Naive thymus-derived CD8-positive, alpha-beta T cell (primary cell): ENCODE measurements around the gene TMEM17. TPM values are rescaled to one million over a fixed set of nuclear protein-coding genes. Genes with fewer than 3 reads are reported as not detected.
A peak's percentile ranks its signal among the peaks of the same experiment; 100 is the strongest.
"Not testable (repeated sequence)": the region's sequence is repeated elsewhere in the genome, so short reads cannot be mapped to it uniquely, and the experiment has no call there.

Experiments
- ATAC-seq, 2 donors: fragments of 150-1000 bp; cut with Tn5 transposase in 1 of 2; sonication (Bioruptor Pico), chemical (Tn5 transposase) in 1 of 2; 1 replicate in 1 of 2; 2 replicates in 1 of 2; pipeline ENCODE4 v1.10.0; 2021; ENCODE audit warnings: mild to moderate bottlenecking in 2 of 2, moderate library complexity in 2 of 2
- POLR2A ChIA-PET: fragments of 350-600 bp; sonication (Branson Sonifier 250); formaldehyde crosslinking; loops from one replicate; lab custom pipeline; 2021; ENCODE audit warnings: antibody characterized with exemption; lab: Charles Lee
- DNase-seq, 10 donors: peaks; one replicate each; pipeline versions ENCODE4 v3.0.0 to v3.0.0-alpha.2; 2020 to 2022
- H3K27ac Mint-ChIP-seq, 10 donors: one replicate each; pipeline ENCODE4 v1.8.0; 2020 to 2022; ENCODE audit warnings: mild to moderate bottlenecking in 10 of 10, mixed read lengths in 10 of 10, moderate library complexity in 4 of 10, inconsistent platforms in 1 of 10
- H3K27me3 Mint-ChIP-seq, 5 donors: one replicate each; pipeline ENCODE4 v1.8.0; 2021 to 2022; ENCODE audit warnings: mixed read lengths in 5 of 5
- H3K36me3 Mint-ChIP-seq, 3 donors: one replicate each; pipeline ENCODE4 v1.8.0; 2020 to 2022; ENCODE audit warnings: mixed read lengths in 3 of 3, mild to moderate bottlenecking in 2 of 3, inconsistent platforms in 1 of 3
- H3K4me1 Mint-ChIP-seq, 4 donors: one replicate each; pipeline ENCODE4 v1.8.0; 2021 to 2022; ENCODE audit warnings: mixed read lengths in 4 of 4
- H3K4me3 Mint-ChIP-seq, 10 donors: one replicate each; pipeline ENCODE4 v1.8.0; 2020 to 2022; ENCODE audit warnings: mild to moderate bottlenecking in 10 of 10, mixed read lengths in 10 of 10, moderate library complexity in 6 of 10, inconsistent platforms in 1 of 10
- H3K9me3 Mint-ChIP-seq, 9 donors: one replicate each; pipeline ENCODE4 v1.8.0; 2020 to 2022; ENCODE audit warnings: mixed read lengths in 9 of 9, mild to moderate bottlenecking in 3 of 9, inconsistent platforms in 1 of 9, moderate library complexity in 1 of 9
- polyA plus RNA-seq, 3 donors: library from polyadenylated mRNA; unstranded; fragments of 300-500 nt; fragmentation: Illumina TruSeq; gene quantifications; one replicate each; pipeline ENCODE4 v1.2.3, GENCODE V29; 2021
- total RNA-seq, 8 experiments: library from RNA in 2 of 8; stranded (reverse) in 2 of 8; gene quantifications; one replicate each; pipeline ENCODE4 v1.2.3 and lab custom pipeline; 2021 to 2026

TMEM17 gene
- total and polyA plus RNA-seq, 5 experiments from 2014 or later: not detected

DNA sequence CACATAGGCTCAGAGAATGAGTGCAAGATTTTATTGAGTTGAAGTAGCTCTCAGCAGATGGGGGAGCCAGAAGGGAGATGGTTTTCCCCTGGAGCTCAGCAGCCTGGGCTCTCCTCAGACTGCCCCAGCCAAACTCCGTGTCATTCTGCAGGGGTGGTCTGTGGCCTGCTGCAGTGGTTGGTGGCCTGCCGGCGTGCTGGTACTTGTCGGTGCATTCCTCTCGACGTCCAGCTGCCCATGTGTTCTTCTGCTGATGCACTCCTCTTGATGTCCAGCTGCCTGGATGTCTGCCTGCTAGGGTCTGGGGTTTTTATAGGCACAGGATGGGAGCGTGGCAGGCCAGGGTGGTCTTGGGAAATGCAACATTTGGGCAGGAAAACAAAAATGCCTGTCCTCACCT is 25.6 kb upstream of the TMEM17 start:
- H3K27me3 Mint-ChIP-seq: peaks cover 13 to 36% (median 19%) of the 10 kb centered on the region in 5 donors
- no peak for DNase-seq
- H3K27ac Mint-ChIP-seq: no peak overlapping the region
- H3K4me3 Mint-ChIP-seq: no peak overlapping the region
- peaks cover 0 to 34% (median 14%) of the 10 kb centered on the region in 9 donors for H3K9me3 Mint-ChIP-seq
- ATAC-seq: no peak
- no peaks in the 10 kb centered on the region for H3K4me1 Mint-ChIP-seq
- H3K36me3 Mint-ChIP-seq: peaks cover 2 to 25% (median 3%) of the 10 kb centered on the region in 3 donors
- POLR2A ChIA-PET: no interaction called here

DNA sequence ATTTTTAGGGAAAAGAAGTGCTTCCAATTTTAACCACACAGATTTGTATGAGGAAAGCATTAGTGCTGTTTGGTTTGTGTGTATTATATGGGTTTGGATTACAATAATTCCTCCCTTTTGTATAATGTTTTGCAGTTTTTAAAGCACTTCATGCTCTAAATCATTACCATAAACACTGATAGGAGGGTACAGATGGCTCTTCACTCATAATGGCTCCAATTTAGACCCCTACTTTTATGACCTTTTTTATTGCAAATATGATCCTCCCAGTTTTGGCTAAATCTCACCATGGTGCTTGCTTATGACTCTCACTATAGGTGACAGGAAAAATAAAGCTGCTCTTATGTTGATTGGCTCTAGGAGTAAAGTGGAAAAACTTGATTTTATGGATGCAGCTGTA is 23.8 kb upstream of the TMEM17 start:
- no peak overlapping the region for H3K4me3 Mint-ChIP-seq
- no peaks in the 10 kb centered on the region for H3K4me1 Mint-ChIP-seq
- POLR2A ChIA-PET: no interaction called here
- no peak overlapping the region for H3K27ac Mint-ChIP-seq
- H3K27me3 Mint-ChIP-seq: peaks cover 6 to 32% (median 14%) of the 10 kb centered on the region in 5 donors
- H3K36me3 Mint-ChIP-seq: peaks cover 0 to 15% (median 3%) of the 10 kb centered on the region in 3 donors
- peaks cover 0 to 25% (median 8%) of the 10 kb centered on the region in 9 donors for H3K9me3 Mint-ChIP-seq
- no peak for ATAC-seq
- no peak for DNase-seq

DNA sequence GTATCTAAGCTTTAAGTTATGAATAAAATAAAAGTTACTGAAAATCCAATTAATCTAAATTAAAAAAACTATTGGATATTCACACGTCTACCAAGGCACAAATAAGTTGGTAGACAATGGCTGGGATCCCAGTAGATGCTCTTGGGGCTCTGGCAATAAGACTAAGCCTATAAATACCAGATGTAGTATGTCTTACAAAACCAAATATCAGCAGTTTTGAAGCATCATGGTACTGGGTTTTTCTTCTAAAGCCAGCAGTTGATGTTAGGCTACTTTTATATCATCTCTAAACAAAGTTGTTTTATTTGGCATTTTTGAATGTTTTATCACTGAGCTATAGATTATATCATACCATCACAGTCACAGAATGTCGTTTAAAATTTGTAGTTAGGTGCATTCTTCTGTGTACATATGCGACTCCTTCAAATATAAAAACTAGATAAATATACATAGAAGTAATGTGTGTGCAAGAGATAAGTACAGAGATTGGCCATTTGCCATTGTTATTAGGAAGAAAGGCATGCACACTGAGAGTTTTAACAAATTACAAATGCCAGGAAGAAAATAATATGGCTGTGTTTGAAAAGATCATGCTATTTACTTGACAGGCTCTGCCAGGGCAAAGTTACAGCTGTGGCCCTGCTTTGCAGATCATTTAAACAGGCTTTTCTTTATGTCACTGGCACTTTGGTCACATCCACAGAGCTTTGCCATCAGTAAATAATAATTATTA is 21.6 kb upstream of the TMEM17 start:
- POLR2A ChIA-PET: no interaction called here
- no peak for DNase-seq
- Mint-ChIP-seq H3K27me3 (peaks cover 9 to 28% (median 15%) of the 10 kb centered on the region in 5 donors), H3K36me3 (peaks cover 0 to 7% (median 0%) of the 10 kb centered on the region in 3 donors), H3K4me3 (no peak overlapping the region), H3K4me1 (no peaks in the 10 kb centered on the region), H3K9me3 (peaks cover 3 to 21% (median 8%) of the 10 kb centered on the region in 9 donors), H3K27ac (no peak overlapping the region)
- ATAC-seq: no peak

DNA sequence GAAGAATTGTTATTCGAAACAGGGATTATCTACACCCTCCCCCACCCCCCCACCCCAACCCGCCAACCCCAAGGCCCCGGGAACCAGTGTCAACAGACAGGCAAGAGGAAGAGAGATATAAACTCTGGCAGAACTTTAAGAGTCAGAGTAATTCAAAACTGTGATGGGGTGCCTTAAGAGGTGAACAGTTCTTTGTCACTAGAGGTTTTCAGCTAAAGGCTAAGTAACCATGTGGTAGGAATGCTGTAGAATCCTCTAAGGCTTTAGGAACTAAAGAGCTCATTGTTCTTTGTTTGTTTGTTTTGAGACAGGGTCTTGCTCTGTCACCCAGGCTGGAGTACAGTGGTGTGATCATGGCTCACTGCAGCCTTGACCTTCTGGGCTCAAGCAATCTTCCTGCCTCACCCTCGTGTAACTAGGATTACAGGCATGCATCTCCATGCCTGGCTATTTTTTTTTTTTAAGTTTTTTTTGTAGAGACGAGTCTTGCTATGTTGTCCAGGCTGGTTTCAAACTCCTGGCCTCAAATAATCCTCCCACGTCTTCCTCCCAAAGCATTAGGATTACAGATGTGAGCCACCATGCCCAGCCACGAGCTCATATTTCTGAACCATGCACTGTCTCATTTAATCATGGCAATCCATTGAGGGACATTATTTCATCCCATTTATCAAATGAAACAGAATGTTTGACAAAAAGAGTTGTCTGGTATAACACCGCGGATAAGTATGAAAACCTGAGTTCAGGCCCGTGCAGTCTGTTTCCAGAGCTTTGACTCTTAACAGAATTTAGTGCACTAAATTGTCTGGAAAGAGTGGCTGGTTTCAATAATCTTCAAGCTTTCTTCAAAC is 20.8 kb upstream of the TMEM17 start:
- POLR2A ChIA-PET: no interaction called here
- peaks cover 0 to 24% (median 6%) of the 10 kb centered on the region in 9 donors for H3K9me3 Mint-ChIP-seq

DNA sequence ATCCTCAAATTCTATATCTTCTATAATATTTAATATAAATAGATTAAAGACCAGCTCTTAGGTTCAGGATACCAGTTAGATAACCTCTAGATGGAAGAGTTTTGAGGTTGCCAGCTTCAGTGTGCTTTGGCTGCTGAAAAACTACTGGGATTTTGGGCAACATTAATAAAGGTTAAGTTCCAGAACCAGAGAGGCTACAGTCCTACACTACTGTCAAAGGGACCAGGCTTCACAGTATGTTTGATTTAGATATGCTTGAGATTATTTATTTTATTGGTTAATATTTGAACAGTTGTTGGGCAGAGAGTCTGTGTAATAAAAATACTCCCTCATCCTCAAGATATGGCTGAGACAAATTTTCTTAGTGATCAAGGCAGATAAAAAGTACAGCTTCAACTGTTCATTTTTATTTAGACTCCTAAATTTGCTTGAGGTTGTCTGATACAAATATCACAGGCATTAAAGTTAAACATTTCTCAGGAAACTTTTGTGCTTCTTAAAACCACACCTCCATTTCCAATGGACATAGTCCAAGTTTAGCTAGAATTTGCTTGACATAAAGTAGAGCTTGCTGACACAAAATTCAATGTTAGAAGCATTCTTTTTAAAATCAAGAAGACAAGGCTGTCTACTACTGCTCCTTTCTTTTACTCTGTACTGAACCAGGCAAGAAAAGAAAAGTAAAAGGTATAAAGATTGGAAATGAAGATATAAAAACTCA is 19.7 kb upstream of the TMEM17 start:
- H3K27ac Mint-ChIP-seq: no peak overlapping the region
- H3K27me3 Mint-ChIP-seq: peaks cover 5 to 18% (median 10%) of the 10 kb centered on the region in 5 donors
- POLR2A ChIA-PET: no interaction called here
- peaks cover 0 to 11% (median 0%) of the 10 kb centered on the region in 3 donors for H3K36me3 Mint-ChIP-seq
- DNase-seq: no peak
- no peak overlapping the region for H3K4me3 Mint-ChIP-seq
- no peak for ATAC-seq
- H3K9me3 Mint-ChIP-seq: peaks cover 0 to 24% (median 5%) of the 10 kb centered on the region in 9 donors
- H3K4me1 Mint-ChIP-seq: no peaks in the 10 kb centered on the region

More for the DNA sequence above, 20.8 kb upstream of the TMEM17 start:
- H3K27ac Mint-ChIP-seq: no peak overlapping the region
- peaks cover 6 to 20% (median 13%) of the 10 kb centered on the region in 5 donors for H3K27me3 Mint-ChIP-seq
- DNase-seq: no peak
- no peak overlapping the region for H3K4me3 Mint-ChIP-seq
- ATAC-seq: no peak
- H3K36me3 Mint-ChIP-seq: peaks cover 0 to 11% (median 0%) of the 10 kb centered on the region in 3 donors
- H3K4me1 Mint-ChIP-seq: no peaks in the 10 kb centered on the region

DNA sequence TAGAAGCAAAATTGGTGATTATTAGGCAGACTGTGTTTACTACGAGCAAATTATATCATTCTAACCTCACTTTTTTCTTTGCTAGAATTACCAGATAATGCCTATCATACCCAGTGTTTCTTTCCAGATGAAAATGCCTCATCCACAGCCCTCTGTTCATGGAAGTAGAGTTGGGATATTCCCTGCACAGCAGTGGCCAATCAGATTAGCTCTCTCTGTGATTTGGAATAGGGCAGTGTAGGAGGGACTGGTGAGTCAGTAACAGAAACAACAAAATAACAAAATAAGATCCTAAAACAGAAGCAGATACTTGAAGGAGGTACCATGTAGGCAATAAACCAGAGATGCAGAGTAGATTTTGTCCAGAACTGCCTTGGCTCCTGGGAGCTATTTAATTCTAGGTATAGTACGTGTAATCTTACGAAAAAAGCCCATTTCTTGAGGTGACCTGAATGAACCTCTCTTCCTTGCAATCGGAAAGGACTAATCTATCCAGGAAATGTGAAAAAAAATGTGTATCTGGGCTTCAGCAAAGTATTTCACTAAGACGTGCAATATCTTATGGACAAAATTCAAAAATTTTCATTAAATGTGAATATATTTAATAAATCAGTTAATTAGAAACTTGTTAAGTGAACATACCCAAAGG is 18.4 kb upstream of the TMEM17 start:
- Mint-ChIP-seq H3K27me3 (peaks cover 6 to 18% (median 9%) of the 10 kb centered on the region in 5 donors), H3K36me3 (peaks cover 0 to 11% (median 0%) of the 10 kb centered on the region in 3 donors), H3K9me3 (peaks cover 3 to 24% (median 6%) of the 10 kb centered on the region in 9 donors), H3K4me3 (no peak overlapping the region), H3K27ac (no peak overlapping the region), H3K4me1 (no peaks in the 10 kb centered on the region)
- POLR2A ChIA-PET: no interaction called here
- DNase-seq (no peak), ATAC-seq (no peak)

DNA sequence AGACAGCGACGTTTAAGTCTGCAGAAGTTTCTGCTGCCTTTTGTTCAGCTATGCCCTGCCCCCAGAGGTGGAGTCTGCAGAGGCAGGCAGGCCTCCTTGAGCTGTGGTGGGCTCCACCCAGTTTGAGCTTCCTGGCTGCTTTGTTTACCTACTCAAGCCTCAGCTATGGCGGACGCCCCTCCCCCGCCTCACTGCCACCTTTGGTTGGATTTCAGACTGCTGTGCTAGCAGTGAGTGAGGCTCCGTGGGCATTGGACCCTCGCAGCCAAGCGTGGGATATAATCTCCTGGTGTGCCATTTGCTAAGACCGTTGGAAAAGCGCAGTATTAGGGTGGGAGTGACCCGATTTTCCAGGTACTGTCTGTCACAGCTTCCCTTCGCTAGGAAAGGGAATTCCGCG is 15.1 kb upstream of the TMEM17 start:
- H3K36me3 Mint-ChIP-seq: peaks cover 0 to 11% (median 0%) of the 10 kb centered on the region in 3 donors
- POLR2A ChIA-PET, H3K27ac Mint-ChIP-seq, H3K4me3 Mint-ChIP-seq, ATAC-seq, H3K4me1 Mint-ChIP-seq, DNase-seq: not testable (repeated sequence)
- peaks cover 8 to 24% (median 18%) of the 10 kb centered on the region in 5 donors for H3K27me3 Mint-ChIP-seq
- H3K9me3 Mint-ChIP-seq: peaks cover 3 to 31% (median 24%) of the 10 kb centered on the region in 9 donors

DNA sequence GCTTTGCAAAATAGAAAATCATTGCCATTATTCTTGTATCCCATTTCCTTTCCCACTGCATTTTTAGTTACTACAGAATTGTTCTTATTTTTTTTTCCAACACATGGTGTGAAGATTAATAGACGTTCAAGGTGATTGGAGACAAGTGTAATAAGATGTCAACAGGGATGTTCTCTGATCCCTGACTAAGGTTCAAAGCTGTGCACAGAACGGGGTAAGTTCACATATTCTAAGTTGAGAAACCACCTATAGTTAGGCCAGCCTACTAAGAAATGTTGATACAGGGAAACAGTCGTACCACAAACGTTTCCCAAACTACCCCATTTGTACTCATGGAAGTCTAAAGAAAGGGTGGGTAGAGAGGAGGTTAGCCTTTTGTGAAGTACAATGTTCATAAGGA is 6.4 kb upstream of the TMEM17 start:
- DNase-seq: no peak
- Mint-ChIP-seq H3K36me3 (no peaks in the 10 kb centered on the region), H3K27me3 (peaks cover 10 to 27% (median 20%) of the 10 kb centered on the region in 5 donors), H3K4me1 (no peaks in the 10 kb centered on the region), H3K9me3 (peaks cover 0 to 9% (median 4%) of the 10 kb centered on the region in 9 donors), H3K4me3 (no peak overlapping the region), H3K27ac (no peak overlapping the region)
- POLR2A ChIA-PET: no interaction called here
- no peak for ATAC-seq

DNA sequence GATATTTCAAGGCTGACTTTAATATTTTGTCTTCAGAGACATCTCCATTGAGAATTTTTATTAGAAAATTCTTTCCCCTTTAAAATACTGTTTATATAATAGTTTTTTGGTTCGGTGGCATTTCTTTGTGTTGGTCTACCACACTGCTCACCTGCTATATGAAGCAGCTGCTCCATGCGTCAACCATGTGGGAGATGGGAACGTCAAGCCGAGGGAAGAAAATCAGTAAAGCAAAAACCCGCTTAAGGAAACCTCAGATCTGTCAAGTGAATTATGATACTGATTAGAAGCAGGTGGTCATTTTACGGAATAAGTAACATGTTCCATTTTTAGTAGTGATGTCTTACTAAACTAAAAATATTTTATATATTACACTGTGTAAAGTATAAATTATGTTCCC is 5.6 kb upstream of the TMEM17 start:
- Mint-ChIP-seq H3K4me3 (no peak overlapping the region), H3K4me1 (peaks cover 0 to 2% (median under 1%) of the 10 kb centered on the region in 4 donors), H3K9me3 (peaks cover 0 to 5% (median 0%) of the 10 kb centered on the region in 9 donors), H3K27ac (no peak overlapping the region), H3K27me3 (peaks cover 13 to 31% (median 16%) of the 10 kb centered on the region in 5 donors), H3K36me3 (no peaks in the 10 kb centered on the region)
- no peak for ATAC-seq
- no peak for DNase-seq
- POLR2A ChIA-PET: no interaction called here

DNA sequence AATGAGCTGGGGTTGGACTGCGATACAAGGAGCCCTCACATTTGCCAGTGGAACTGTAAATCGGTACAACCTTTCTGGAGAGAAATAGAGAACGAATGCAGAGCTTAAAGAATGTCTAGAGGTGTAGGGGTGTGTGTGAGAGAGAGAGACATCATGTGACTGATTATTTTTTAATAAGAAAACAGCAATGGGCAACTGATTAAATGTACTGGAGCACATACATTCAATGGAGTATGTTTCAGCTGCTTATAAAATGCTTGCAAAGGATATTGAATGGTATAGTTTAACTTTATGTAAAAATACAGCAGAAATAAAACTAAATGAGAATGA is 391 bp upstream of the TMEM17 start:
- Mint-ChIP-seq H3K27me3 (peaks cover 12 to 35% (median 18%) of the 10 kb centered on the region in 5 donors), H3K4me3 (peak overlapping the region; percentile 16 to 83 (median 72)), H3K27ac (no peak overlapping the region), H3K36me3 (no peaks in the 10 kb centered on the region), H3K4me1 (peaks cover 2 to 14% (median 9%) of the 10 kb centered on the region in 4 donors), H3K9me3 (no peaks in the 10 kb centered on the region)
- ATAC-seq: no peak
- no peak for DNase-seq
- POLR2A ChIA-PET: no interaction called here

DNA sequence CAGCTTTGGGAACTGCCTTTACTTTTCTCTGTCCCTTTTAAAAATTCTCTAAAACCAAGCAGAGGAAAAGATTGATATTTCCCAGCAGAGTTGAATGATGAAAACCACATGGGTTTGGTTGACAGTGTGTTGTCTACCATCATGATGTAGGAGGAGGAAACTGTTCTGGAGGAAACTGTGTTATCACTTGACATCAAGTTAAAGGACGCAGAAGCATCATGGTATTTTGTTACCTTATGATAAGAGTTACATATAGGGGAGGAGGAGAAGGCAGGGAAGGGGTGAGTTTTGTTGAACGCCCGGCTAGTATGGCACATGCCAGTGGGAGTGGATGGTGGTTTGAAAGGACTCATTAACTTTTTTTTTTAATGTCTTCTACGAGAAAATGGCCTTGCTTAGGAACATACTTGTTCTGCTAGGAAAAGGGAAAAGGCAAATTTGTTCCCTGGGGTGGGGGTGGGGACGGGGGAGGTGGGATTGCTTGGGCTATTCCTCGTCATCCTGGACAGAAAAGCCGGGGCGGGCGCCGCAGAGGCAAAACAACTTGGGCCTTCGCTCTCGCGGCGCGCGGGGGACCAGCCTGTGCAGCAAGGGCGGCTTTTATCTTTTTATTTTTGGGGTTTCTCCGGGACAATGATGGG is 766 bp downstream of the TMEM17 start:
- Mint-ChIP-seq H3K9me3 (no peaks in the 10 kb centered on the region), H3K27me3 (peaks cover 12 to 35% (median 18%) of the 10 kb centered on the region in 5 donors), H3K4me1 (peaks cover 2 to 14% (median 9%) of the 10 kb centered on the region in 4 donors), H3K27ac (peak overlapping the region in 1 of 10 donors; percentile 19), H3K36me3 (no peaks in the 10 kb centered on the region), H3K4me3 (peak overlapping the region; percentile 43 to 83 (median 66))
- ATAC-seq (no peak), DNase-seq (no peak)
- POLR2A ChIA-PET: no interaction called here

DNA sequence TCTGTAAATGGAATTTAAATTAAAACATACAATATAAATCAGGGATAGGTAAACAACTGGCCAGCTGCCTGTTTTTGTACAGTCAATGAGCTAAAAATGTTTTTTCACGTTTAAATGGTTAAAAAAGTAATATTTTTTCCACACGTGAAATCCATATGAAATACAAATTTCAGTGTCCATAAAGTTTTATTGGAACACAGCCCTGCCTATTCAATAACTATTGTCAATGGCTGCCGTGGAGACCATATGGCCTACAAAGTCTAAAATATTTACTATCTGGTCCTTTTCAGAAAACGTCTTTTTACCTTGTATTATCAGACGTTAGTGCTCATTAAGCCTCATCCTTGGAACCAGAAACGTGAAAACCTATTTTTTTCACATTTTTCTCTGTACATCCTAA is 1.3 kb downstream of the TMEM17 start:
- no peak for DNase-seq
- peak overlapping the region in 3 of 10 donors; percentile 49 to 80 (median 69) for H3K4me3 Mint-ChIP-seq
- H3K9me3 Mint-ChIP-seq: no peaks in the 10 kb centered on the region
- H3K36me3 Mint-ChIP-seq: no peaks in the 10 kb centered on the region
- peaks cover 12 to 35% (median 18%) of the 10 kb centered on the region in 5 donors for H3K27me3 Mint-ChIP-seq
- H3K27ac Mint-ChIP-seq: no peak overlapping the region
- peaks cover 2 to 14% (median 9%) of the 10 kb centered on the region in 4 donors for H3K4me1 Mint-ChIP-seq
- POLR2A ChIA-PET: no interaction called here
- no peak for ATAC-seq
